CD4-positive, alpha-beta T cell treated with Interleukin-1 beta for 1 hour (primary cell): ENCODE results near the gene MOAP1.
"Not testable (repeated sequence)": the region's sequence is repeated elsewhere in the genome, so short reads cannot be mapped to it uniquely, and the experiment has no call there.

Experiments
- DNase-seq, 2 donors: peaks; one replicate each; pipeline ENCODE4 v3.0.0-alpha.2; 2020 to 2022

MOAP1 gene

GRCh38 chr14:93184391-93185348 is at the start of gene MOAP1, which contains the start of gene LYSET:
Gene MOAP1 (minus strand): TSS chr14:93184897. CDS start chr14:93184242, 655 bp downstream.
Gene LYSET (plus strand): TSS chr14:93185317. CDS start chr14:93185406, 89 bp downstream.
- peak; percentile 94 to 95 for DNase-seq

DNA sequence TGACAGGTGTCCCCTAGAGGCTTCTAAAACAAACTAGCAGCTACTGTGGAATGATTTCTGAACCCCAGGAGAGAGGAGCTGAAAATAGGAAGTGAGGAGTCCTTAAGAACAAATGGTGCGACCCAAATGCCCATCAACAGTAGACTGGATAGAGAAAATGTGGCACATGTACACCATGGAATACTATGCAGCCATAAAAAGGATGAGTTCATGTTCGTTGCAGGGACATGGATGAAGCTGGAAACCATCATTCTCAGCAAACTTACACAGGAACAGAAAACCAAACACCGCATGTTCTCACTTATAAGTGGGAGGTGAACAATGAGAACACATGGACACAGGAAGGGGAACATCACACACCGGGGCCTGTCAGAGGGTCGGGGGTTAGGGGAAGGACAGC is 48.4 kb upstream of the MOAP1 start:
- DNase-seq = not testable (repeated sequence)

- no peak for DNase-seq
Observed at GRCh38 chr14:93232159-93232558, 47.5 kb upstream of the MOAP1 start.

DNA sequence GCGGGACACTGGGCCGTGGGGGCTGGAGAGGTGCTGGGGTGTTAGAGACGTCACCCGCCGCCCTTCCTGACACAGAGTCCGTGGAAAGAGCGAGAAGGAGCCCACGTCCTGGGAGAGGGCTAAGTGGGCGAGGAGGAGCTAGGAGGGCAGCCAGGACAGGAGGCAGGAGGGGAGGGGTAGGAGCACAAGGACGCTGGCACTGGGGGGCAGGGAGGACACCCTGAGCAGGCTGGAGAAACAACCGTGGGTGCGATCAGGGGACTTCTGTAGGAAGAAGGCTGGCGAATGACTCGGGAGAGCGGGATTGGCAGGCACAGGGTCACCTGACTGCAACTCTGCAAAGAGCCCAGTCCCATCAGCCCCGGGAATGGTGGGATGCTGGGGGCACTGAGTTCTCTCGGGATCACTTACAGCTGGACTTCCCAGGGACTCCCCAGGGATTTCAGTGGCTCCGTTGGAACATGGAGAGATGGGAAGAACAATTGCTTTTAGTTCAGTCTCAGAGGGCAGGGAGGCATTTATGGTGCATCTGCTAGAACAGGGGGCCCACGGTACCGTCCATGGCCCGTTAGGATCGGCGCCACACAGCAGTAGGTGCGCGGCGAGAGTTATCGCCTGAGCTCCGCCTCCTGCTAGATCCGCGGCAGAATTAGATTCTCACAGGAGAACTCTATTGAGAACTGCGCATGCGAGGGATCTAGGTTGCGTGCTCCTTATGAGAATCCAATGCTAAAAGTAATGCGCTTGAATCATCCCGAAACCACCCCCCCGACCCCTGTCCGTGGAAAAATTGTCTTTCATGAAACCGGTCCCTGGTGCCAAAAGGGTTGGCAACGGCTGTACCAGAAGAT is 46.7 kb upstream of the MOAP1 start:
- no peak for DNase-seq

GRCh38 chr14:93230539-93230938 is 45.8 kb upstream of the MOAP1 start:
- DNase-seq = no peak

DNA sequence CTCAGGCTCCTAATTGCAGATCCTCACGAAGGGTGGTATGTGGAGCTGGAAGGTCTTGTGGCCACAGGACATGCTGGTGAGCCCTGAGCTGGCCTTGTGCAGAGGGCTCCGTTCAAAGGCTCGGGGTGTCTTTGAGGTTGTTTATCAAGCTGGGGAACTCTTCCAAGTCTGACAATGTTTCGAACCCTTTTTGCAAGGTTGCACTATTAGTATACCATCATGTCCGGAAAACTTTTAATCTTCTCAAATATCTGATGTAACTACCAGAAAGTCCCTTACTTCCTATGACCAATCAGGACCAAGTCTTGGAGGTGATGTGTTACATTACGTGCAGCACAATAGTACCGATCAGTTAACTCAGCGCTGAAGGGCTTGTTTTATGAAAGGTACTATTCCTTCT is 43.9 kb upstream of the MOAP1 start:
- DNase-seq = no peak

DNA sequence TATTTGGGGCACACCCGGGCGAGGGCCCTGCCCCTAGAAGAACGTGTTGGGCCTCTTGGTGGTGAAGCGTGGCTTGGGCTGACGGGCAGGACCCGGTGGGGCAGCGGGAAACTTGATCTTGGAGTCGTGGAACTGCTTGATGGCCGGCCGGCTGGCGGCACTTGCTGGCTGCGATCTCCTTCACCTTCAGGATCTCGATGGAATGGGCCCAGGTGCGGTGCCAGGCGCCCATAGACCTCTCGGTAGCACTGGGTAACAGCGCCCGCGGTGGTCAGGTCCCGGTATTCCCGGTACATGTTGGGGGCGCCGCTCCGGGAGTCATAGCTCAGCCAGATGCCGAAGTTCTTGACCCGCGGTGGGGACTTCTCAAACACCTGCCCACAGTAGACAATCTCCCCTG is 38.9 kb upstream of the MOAP1 start:
- DNase-seq = no peak

DNA sequence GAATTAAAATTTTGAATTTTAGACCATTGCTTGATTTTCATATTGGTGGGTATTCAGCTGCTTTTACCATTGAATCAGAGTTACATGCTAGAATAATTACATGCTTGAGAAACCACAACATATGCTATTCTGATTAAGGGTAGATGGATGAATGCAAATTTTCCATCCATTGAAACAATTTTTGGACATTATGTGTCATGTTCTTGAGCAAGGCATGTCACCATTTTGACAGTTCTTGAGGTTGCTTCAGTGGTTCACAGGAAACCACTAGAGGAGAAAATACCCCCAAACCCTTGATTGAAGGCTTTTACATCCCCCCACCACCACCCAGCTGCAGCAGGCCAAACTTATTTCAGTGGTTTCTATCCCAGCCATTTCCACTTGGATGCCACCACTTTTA is 35.8 kb upstream of the MOAP1 start:
- DNase-seq = no peak

- DNase-seq = peak; percentile 61 to 65
Observed at GRCh38 chr14:93219103-93219726, 34.5 kb upstream of the MOAP1 start.

DNA sequence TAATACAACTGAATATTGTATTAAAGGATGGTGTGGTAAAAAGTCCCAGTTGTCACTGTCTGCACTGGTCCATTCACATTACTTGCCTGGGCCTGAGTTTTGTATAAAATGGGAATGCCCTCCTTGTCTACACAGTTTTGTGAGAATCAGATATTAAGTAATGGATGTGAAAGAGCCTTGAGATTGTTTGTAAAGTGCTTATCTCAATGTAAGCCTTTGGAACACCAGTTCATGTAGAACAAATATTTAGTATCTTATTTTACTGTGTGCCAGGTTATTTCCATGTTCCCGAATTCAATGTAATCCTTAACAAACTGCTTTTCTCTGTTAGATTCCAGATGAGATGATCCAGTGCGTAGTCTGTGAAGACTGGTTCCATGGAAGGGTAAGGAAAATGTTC is 29.9 kb upstream of the MOAP1 start:
- no peak for DNase-seq

DNA sequence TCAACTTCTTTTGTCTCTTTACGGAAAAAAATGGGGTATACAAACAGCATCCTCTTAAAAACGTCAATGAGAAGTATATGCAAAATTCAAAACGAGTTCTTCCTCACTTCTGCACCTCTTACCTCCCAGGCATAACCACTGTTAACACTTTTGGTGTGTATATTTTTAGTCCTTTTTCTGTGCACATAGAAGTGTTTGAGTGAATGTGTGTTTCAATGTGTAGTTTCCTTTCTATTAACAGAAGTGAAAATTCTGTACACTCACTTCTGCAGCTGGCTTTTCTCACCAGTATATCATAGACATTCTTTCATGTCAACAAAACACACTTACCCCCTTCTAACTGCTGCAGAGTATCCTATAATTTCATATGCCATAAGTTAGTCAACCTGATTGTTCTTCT is 27.7 kb upstream of the MOAP1 start:
- DNase-seq = no peak

DNA sequence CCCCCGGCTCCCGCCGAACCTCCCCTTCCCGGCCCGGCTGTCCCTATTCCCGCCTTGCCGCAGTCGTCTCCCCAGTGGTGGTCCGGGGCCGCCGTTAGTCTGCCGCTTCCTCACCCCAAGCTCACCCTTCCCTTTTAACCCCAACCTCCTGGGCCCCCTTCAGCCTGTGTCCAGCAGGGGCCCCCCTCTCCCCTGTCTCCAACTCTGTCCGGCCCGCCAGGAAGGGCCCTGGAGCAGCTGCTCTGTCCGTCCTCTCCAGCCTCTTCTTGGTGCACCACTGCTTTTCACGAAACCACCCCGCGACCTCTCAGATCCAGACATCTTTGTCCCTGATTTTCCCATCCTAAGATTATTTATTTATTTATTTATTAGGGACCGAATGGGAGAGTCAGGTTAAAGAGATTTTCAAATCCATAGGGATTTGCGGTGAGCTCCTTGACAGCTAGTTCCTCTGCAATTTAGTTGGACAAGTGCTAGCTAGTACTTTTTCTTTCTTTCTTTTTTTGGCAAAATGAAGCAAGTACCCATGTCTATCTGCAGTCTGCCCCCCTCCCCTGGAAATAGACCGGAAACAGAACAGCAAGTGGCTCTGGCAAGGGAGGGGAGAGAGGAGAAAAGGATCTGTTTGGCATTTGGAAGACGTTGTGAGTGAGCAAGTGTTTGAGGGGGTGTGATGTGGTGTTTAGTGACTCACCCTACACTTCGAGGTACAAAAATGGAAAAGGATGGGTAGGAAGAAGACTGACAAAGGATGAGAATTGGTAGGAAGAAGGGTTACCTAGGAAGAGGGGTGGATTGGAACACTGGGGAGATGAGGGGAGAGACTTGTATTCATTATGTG is 23.0 kb upstream of the MOAP1 start:
- peak; percentile 3 to 21 for DNase-seq

- peak; percentile 87 for DNase-seq
Observed at GRCh38 chr14:93206793-93207467, 22.2 kb upstream of the MOAP1 start, which contains the start of the genes GON7 and UBR7. Gene GON7 (minus strand): TSS chr14:93207065. CDS start chr14:93207037, 28 bp downstream. Gene UBR7 (plus strand): TSS chr14:93207256. CDS start chr14:93207292, 36 bp downstream.

DNA sequence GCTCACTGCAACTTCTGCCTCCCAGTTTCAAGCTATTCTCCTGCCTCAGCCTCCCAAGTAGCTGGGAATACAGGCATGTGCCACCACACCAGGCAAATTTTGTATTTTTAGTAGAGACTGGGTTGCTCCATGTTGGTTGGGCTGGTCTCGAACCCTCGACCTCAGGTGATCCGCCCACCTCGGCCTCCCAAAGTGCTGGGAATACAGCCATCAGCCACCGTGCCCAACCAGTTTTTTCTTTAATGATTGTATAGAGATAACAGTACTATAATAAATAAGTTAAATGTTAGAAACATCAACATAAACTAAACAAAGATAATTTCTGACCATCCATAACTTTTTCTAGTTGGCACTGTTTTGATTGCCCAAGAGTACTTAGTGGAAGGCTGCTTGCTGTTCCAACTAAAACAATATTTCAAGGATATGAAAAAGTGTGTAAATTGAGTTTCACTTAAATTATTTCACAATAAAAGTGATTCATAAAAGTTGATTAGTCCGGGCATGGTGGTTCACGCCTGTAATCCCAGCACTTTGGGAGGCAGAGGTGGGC is 16.5 kb upstream of the MOAP1 start:
- no peak for DNase-seq

DNA sequence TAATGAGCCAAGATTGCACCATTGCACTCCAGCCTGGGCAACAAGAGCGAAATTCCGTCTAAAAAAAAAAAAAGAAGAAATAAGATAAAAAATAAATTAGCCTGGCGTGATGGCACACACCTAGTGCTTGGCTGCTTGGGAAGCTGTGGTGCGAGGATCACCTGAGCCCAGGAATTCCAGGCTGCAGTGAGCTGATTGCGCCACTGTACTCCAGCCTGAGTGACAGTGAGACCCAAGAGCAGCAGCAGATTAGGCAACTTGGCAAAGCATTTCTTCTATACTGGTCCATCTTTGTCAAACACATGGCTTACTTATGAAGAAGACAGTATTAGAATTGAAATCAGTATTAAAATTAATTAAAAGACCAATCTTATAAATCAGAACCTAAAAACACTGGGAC is 15.9 kb upstream of the MOAP1 start:
- DNase-seq = no peak

DNA sequence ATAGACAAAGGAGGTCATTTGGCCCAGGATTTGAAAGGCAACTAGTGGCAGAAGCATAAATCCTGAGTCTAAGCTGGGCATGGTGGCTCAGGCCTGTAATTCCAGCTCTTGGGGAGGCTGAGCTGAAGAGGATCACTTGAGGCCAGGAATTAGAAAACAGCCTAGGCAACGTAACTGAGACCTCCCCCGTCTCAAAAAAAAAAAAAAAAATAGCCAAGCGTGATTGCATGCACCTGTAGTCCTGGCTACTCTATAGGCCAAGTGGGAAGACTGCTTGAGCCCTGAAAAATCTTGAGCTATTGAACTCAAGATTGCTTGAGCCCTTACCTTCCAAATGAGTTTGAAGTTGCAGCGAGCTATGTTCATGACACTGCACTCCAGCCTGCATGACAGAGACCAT is 14.3 kb upstream of the MOAP1 start:
- no peak for DNase-seq

GRCh38 chr14:93195316-93195999 is 10.8 kb upstream of the MOAP1 start:
- no peak for DNase-seq

- no peak for DNase-seq
Observed at GRCh38 chr14:93186956-93187355, 2.3 kb upstream of the MOAP1 start.

DNA sequence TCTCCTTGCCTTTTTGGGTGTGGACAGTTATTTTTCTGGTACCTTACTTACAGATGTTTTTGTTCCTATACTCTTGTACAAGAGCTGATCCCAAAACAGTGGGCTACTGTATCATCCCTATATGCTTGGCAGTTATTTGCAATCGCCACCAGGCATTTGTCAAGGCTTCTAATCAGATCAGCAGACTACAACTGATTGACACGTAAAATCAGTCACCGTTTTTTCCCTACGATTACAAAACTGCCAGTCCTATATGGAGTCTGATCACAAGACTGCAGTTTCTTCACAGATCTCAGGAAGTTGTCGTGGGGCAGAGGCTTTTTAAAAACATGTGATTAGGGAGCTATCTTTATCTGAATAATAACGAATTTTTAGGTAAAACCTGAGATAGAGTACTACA is 1.8 kb upstream of the MOAP1 start:
- DNase-seq = no peak

GRCh38 chr14:93185349-93185720 is 638 bp upstream of the MOAP1 start:
- DNase-seq = no peak
